Activated B cell treated with CpG ODN at 0.5 μM for 24 hours (primary cell): ENCODE measurements around the gene OR4D1. TPM values are rescaled to one million over a fixed set of nuclear protein-coding genes. Genes with fewer than 3 reads are reported as not detected.

Source experiments
- ATAC-seq: fragments of 200-7000 bp; cut with Tn5 transposase; one replicate; pipeline ENCODE4 v1.10.0; 2021; ENCODE audit warnings: low read depth, mild to moderate bottlenecking, moderate library complexity
- CTCF ChIA-PET: fragments of 350-600 bp; sonication (Branson Sonifier 250); formaldehyde crosslinking; loops from one replicate; lab custom pipeline; 2021; ENCODE audit warnings: antibody characterized with exemption; lab: Charles Lee
- POLR2A ChIA-PET: fragments of 350-600 bp; sonication (Branson Sonifier 250); formaldehyde crosslinking; loops from one replicate; lab custom pipeline; 2021; ENCODE audit warnings: antibody characterized with exemption; lab: Charles Lee
- DNase-seq: peaks from one replicate; pipeline ENCODE4 v3.0.0; 2022
- H3K27ac Mint-ChIP-seq: one replicate; pipeline ENCODE4 v1.8.0; 2020; ENCODE audit warnings: mixed read lengths
- H3K27me3 Mint-ChIP-seq: one replicate; pipeline ENCODE4 v1.8.0; 2021; ENCODE audit warnings: mixed read lengths
- H3K36me3 Mint-ChIP-seq: one replicate; pipeline ENCODE4 v1.8.0; 2021; ENCODE audit warnings: low read depth, mixed read lengths
- H3K4me1 Mint-ChIP-seq: one replicate; pipeline ENCODE4 v1.8.0; 2021; ENCODE audit warnings: mixed read lengths
- H3K4me3 Mint-ChIP-seq: one replicate; pipeline ENCODE4 v1.8.0; 2020; ENCODE audit warnings: mild to moderate bottlenecking, mixed read lengths
- H3K9me3 Mint-ChIP-seq: one replicate; pipeline ENCODE4 v1.8.0; 2020; ENCODE audit warnings: mixed read lengths
- intact Hi-C: fragments of 100-400 bp; cut with micrococcal nuclease; formaldehyde crosslinking; loops from one replicate; pipeline ENCODE4 v1.15.1; 2024
- total RNA-seq: library from RNA; stranded (reverse); gene quantifications from 2 replicates; pipeline ENCODE4 v1.2.3, GENCODE V29; 2022
- TF ChIP-seq, protein P1 (sequence below): fragments of 200-600 bp; IDR thresholded peaks from one replicate; pipeline ENCODE4 v1.8.0; 2022; ENCODE audit warnings: antibody characterized with exemption, mild to moderate bottlenecking

OR4D1 gene
- total RNA-seq, 1 donor from 2014 or later: not detected

GRCh38 chr17:58186591-58186990, 38.4 kb downstream of the OR4D1 start:
- POLR2A ChIA-PET: no interaction called here
- Mint-ChIP-seq H3K4me3 (no peak overlapping the region), H3K4me1 (peaks cover 16% of the 10 kb centered on the region), H3K27ac (no peak overlapping the region), H3K36me3 (no peaks in the 10 kb centered on the region), H3K9me3 (no peaks in the 10 kb centered on the region), H3K27me3 (peaks cover 12% of the 10 kb centered on the region)
- TF ChIP-seq, protein P1, sequence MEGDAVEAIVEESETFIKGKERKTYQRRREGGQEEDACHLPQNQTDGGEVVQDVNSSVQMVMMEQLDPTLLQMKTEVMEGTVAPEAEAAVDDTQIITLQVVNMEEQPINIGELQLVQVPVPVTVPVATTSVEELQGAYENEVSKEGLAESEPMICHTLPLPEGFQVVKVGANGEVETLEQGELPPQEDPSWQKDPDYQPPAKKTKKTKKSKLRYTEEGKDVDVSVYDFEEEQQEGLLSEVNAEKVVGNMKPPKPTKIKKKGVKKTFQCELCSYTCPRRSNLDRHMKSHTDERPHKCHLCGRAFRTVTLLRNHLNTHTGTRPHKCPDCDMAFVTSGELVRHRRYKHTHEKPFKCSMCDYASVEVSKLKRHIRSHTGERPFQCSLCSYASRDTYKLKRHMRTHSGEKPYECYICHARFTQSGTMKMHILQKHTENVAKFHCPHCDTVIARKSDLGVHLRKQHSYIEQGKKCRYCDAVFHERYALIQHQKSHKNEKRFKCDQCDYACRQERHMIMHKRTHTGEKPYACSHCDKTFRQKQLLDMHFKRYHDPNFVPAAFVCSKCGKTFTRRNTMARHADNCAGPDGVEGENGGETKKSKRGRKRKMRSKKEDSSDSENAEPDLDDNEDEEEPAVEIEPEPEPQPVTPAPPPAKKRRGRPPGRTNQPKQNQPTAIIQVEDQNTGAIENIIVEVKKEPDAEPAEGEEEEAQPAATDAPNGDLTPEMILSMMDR: no peak
- CTCF ChIA-PET: interaction anchor here (1.3 kb wide), 1 partner anchor 63 kb away, joined by 3 read pairs; no protein-coding TSS in a partner anchor
- no peak for ATAC-seq
- intact Hi-C loops: no loop called here
- DNase-seq: no peak

DNA sequence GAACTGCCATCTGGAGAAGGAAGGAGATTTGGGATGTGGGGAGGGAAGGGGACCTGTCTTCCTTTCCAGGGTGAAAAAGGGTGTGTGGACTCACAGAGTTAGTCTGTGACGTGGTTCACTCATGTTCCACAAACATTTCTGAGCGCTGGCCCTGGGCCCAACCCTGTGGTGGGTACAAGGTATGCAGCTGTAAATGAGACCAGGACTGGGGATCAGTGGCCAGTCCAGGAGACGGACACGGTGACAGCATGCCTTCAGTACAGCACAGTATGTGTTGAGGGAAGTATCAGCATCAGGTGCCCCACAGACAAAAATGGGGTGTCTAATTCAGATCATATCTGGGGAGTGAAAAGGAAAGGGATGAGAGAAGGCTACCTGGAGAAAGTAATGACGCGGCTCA, 38.9 kb downstream of the OR4D1 start:
- ATAC-seq (no peak), DNase-seq (no peak)
- Mint-ChIP-seq H3K27ac (no peak overlapping the region), H3K9me3 (no peaks in the 10 kb centered on the region), H3K4me1 (peaks cover 16% of the 10 kb centered on the region), H3K27me3 (peaks cover 12% of the 10 kb centered on the region), H3K4me3 (no peak overlapping the region), H3K36me3 (no peaks in the 10 kb centered on the region)
- POLR2A ChIA-PET: no interaction called here
- CTCF ChIA-PET: interaction anchor here (1.3 kb wide), 1 partner anchor 63 kb away, joined by 3 read pairs; no protein-coding TSS in a partner anchor
- TF ChIP-seq, protein P1: no peak
- intact Hi-C loops: no loop called here

GRCh38 chr17:58187675-58188074, 39.5 kb downstream of the OR4D1 start:
- H3K9me3 Mint-ChIP-seq: no peaks in the 10 kb centered on the region
- no peak for DNase-seq
- peaks cover 16% of the 10 kb centered on the region for H3K4me1 Mint-ChIP-seq
- H3K4me3 Mint-ChIP-seq: no peak overlapping the region
- H3K36me3 Mint-ChIP-seq: no peaks in the 10 kb centered on the region
- CTCF ChIA-PET: no interaction called here
- intact Hi-C loops: no loop called here
- TF ChIP-seq, protein P1: no peak
- POLR2A ChIA-PET: no interaction called here
- peaks cover 12% of the 10 kb centered on the region for H3K27me3 Mint-ChIP-seq
- no peak for ATAC-seq
- H3K27ac Mint-ChIP-seq: no peak overlapping the region

DNA sequence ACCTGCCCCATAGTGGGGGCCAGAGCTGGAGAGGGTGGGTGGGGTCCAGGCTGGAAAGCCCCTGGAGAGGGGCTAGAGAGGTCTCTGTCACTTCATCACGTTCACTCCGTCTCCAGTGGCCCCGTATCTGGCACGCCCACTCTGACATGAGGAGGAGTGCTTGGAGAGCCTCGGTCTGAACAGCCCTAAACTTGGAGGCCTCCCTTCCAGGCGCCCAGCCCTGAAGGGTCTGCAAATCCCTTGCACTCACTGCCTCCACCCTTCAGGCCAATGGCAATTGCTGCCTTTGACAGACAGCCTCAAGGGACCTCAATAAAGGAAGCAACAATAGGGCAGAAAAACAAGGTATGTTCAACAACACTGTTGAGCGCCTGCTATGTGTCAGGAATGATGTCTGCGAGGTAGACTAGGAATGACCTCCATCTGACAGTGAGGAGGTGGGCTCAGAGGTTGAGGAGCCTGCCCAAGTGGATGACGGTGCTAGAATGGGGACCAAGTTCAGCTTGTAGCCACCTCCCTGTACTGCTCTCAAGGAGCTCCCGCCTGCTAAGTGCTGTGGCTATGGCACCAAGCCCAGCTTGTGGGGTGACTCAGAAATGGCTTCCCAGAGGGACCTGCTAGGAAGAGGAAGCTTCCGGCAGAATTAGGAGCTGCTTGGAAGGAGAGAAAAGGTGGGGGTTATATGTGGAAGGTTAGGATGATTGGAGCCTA, 41.4 kb downstream of the OR4D1 start:
- intact Hi-C loops: no loop called here
- TF ChIP-seq, protein P1: no peak
- peaks cover 12% of the 10 kb centered on the region for H3K27me3 Mint-ChIP-seq
- DNase-seq (no peak), ATAC-seq (no peak)
- H3K4me1 Mint-ChIP-seq: peaks cover 16% of the 10 kb centered on the region
- H3K4me3 Mint-ChIP-seq: no peak overlapping the region
- POLR2A ChIA-PET: no interaction called here
- H3K27ac Mint-ChIP-seq: no peak overlapping the region
- no peaks in the 10 kb centered on the region for H3K9me3 Mint-ChIP-seq
- H3K36me3 Mint-ChIP-seq: no peaks in the 10 kb centered on the region
- CTCF ChIA-PET: no interaction called here

- ChIA-PET CTCF (interaction anchor here (1.9 kb wide), 1 partner anchor 9 kb away, joined by 6 read pairs; no protein-coding TSS in a partner anchor), POLR2A (no interaction called here)
- Mint-ChIP-seq H3K4me3 (no peak overlapping the region), H3K27ac (no peak overlapping the region), H3K27me3 (peaks cover 12% of the 10 kb centered on the region), H3K9me3 (no peaks in the 10 kb centered on the region), H3K36me3 (no peaks in the 10 kb centered on the region), H3K4me1 (peaks cover 3% of the 10 kb centered on the region)
- ATAC-seq (no peak), DNase-seq (no peak)
- intact Hi-C loops: no loop called here
- TF ChIP-seq, protein P1: no peak
These were observed 43.2 kb downstream of the OR4D1 start for GRCh38 chr17:58191241-58191896.
